HG02642 (cell line): Measurements from ENCODE around the gene MCC.
"Not testable (repeated sequence)": the region's sequence is repeated elsewhere in the genome, so short reads cannot be mapped to it uniquely, and the experiment has no call there.

ENCODE experiments used
- ATAC-seq: cut with Tn5 transposase; IDR thresholded peaks from one replicate; pipeline ENCODE4 v1.9.1; 2021; ENCODE audit warnings: mild to moderate bottlenecking; ENCODE audit not compliant: unreplicated experiment, poor library complexity

MCC gene

GRCh38 chr5:113075019-113075418, 413.2 kb downstream of the MCC start:
- no peak for ATAC-seq

GRCh38 chr5:113073629-113074034, 414.6 kb downstream of the MCC start:
- ATAC-seq = not testable (repeated sequence)

DNA sequence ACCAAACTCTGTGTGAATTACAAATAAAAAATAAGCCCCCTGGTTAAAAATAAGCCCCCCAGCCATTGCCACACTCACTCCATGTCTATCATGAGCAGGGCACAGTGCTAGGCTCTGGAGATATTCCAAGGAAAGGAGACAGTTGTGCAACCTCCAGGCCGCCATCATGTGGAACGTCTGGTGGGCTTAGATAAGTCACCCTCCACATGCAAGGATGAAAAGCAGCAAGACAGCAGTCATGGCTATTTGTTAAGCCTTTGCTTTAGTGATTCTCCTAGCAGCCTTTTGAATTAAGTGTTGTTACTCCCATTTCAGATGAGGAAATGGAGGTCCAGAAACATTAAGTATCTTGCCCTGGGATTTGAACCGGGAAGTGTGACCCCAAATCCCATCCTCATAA, 416.9 kb downstream of the MCC start:
- ATAC-seq = no peak

DNA sequence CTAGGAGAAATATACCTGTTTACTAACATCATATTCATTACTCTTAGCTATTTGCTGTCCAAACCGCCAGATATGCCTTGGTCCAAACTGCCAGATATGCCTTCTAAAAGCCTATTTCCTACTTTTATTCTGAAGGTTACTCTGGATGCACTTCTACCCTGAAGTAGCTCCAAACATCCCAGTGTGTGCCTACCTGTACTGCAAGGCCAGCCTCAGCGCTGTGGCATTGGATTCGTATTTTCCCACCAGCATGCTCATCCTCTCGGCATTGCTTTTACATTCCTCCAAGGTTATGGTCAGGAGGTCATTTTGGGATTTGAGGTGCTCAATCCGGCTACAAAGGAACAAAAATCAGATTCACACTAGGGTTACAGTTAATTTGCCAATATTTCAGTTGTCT, 417.4 kb downstream of the MCC start:
- ATAC-seq = no peak

- ATAC-seq = no peak
These were observed 419.7 kb downstream of the MCC start for GRCh38 chr5:113068559-113068958.

GRCh38 chr5:113067635-113068344, 420.5 kb downstream of the MCC start:
- no peak for ATAC-seq

DNA sequence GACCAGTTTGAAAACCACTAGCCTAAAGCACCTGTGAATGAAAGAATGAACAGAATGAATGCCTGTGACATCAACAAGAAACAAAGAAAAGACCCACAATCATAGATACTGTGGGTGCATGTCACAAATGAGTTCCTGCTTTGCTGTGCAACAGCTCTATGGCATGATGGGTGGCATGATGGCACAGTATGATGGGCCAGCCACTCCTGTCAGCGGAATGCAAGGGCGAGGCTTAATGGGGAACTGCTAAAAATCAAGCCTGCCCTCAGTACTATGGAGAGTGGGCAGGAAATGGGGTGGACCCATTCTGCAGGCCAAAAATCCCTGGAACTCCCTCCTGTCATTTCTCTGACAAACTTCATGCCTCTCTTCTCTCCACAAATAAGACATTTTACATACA, 422.6 kb downstream of the MCC start:
- no peak for ATAC-seq

DNA sequence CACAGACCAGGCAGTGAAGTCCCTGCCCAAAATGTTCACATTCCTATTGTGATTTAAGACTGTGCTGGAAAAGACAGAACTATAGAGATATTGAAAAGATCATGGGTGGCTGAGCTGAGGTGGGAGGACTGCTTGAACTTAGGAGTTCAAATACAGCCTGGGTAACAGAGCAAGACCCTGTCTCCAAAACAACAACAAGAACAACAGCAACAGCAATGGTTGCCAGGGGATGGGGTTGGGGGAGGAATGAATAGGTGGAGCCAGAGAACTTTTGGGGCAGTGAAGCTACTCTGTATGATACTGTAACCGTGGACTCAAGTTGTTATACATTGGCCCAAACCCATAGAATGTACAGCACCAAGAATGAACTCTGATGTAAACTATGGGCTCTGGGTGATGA, 423.4 kb downstream of the MCC start:
- no peak for ATAC-seq

DNA sequence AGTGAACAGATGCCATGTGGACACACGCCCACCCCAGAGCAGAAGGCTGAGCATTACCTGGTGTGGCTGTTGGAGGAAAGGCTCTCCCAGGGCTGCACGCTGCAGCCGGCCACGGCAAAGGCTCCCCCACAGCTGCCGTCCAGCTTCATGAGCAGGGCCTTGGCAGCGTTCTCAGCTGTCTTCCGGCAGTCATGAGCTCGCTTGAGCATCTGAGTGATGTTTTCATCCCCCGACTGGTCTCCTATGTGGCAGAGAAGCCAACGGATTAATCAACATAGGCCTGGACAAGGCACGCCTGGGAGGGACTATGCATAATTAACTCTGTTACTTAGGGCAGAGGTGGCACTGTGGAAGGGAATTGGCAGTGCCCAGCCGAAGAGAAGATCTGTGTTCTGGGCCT, 424.3 kb downstream of the MCC start:
- no peak for ATAC-seq

DNA sequence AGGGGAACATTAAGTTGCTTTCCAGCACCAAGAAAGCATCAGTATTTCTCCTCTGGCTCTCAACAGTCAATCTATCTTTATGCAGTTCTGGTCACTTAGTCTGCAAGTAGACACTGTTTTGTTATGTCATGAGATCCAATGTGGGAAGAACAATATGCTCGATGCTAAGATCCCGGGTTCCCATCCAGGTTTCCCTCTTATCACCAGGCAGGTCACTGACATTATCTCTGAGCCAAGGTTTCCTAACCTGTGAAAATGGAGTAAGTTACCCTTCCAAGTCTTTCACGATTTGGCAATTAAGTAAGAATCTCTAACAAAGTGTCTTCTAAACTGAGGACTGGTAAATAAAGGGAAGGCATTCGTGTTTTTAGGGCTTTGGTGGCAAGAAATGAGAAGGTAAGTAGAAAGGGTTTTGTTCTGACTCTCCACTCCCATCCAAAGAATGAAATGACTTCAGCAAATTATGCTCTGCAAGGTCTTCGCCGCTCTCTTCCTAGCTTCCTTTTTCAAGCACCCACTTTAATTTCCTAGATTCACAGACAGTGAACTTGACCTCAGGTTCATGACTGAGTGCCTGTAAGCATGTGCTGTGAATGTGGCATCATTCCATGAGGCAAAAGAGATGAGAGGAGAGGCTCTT, 425.3 kb downstream of the MCC start:
- no peak for ATAC-seq

GRCh38 chr5:113061846-113062780, 426.1 kb downstream of the MCC start:
- no peak for ATAC-seq

- ATAC-seq = no peak
These were observed 427.7 kb downstream of the MCC start for GRCh38 chr5:113060408-113061025.

DNA sequence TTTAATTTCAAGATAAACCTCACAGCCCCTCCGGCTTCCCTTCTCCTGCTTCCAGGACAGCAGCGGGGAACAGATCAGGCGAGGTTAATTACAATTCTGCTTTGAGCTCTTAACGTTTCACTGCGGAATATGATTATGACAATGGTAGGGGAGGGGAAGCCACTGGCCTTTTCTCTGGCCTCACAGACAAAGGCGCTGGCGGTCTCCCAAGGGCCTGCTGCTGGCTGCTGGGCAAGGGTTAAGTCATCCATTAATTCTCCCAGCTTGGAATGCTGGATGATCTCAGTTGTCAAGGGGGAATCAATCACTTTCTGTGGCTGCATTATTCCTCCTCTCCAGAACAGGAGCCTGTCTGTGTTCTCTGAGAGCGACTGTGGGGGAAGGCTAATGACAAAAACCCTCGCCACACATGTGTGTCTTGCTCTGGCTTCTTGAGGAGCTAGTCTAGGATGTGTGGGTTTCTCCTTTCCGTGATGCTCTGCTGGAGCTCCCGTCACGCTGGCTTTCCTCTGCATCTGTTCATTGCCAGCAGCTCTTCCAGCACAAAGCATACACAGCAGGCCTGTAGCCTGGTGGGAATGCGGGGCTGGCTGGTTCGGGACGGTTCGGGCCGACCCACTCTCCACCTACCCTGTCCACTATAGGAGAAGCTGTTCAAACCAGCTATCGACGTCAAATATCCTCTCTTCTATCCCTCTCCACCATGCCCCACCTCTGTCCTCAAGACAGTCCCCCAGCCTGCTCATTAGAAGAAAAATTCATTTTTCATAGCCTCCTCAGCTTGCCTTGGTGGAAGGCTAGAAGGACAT, 428.8 kb downstream of the MCC start:
- ATAC-seq = no peak

DNA sequence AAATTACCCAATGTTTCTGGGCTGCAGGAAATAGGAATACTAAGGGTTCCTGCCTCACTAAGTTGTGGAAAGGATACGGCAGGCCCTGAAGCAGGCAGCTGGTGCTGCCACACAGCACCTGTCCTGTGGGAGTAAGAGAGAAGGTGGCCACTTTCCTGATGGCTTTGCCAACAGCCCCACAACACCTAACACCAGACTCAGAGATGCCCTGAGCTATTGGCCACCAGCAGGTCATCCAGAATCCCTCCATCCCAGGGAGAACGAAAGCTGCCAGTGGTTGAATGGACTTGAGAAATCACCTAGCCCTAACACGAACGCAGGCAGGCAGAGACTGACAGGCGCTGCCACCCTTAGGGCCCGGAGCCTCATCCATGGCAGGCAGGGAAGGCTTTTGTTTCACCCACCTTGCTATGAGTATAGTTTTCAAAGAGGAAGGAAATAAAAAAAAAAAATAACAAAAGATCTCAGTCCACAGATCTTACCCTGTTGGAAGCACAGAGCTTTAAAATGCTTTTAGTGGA, 429.5 kb downstream of the MCC start:
- ATAC-seq = no peak

GRCh38 chr5:113058269-113058668, 430.0 kb downstream of the MCC start:
- ATAC-seq = no peak

DNA sequence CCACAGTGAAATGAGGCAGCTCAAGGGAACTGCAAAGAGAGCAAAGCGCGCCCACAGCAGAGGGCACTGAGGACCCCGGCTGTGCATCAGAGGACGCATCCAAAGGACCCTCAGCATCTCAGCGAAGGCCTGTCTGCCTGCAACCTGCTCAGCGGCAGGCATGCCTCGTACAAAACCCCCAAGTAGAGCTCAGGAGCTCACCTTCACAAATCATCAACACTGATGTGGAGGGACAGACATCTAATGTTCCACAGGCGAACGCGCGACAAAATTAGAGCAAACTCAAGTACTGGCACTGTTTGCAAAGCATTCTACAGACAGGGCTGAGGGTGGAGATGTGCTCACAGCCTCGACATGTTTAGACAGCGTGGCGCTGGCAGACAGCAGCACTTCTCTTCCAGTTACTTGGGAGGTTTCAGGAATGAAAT, 430.7 kb downstream of the MCC start:
- ATAC-seq = no peak

- ATAC-seq = no peak
These were observed 431.3 kb downstream of the MCC start for GRCh38 chr5:113056988-113057387.

- ATAC-seq = no peak
These were observed 433.4 kb downstream of the MCC start for GRCh38 chr5:113054899-113055298.

DNA sequence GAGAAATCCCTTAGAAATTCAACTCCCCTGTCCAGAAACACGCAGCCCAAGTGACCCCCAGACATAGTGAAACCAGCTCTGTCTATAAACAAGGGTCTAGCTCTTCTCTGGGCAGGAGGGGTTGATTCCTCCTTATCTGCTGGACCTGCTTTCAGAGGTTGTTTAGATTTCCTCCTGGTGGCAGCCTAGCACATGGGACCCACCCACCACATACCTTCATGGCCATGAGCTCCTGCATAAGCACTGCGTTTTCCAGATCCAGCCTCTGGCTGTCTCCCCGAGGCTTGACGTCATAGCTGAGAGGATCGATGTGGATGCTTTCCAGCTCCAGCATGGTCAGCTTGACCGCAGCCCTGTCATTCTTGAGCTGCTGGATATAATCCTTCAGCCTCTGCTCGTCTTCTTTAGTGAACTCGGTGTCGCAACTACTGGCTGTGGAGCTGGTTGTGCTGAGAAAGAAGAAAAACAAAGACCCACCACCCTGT, 434.7 kb downstream of the MCC start:
- no peak for ATAC-seq
